SK-N-SH treated with all-trans-retinoic acid at 6 μM for 48 hours (cell line): ENCODE measurements around the gene MAML2.
A peak's percentile ranks its signal among the peaks of the same experiment; 100 is the strongest.

Experiments used
- ATAC-seq: fragments of 200-7000 bp; cut with Tn5 transposase; 3 replicates; pipeline ENCODE4 v1.9.1; 2020; ENCODE audit warnings: mild to moderate bottlenecking, moderate library complexity
- ARNTL ChIP-seq: fragments of 450-650 bp; formaldehyde crosslinking; IDR thresholded peaks from 2 replicates; pipeline ENCODE4 v1.5.0; 2020; ENCODE audit warnings: low read depth, mild to moderate bottlenecking, moderate library complexity, borderline replicate concordance
- ESRRG ChIP-seq: fragments of 250-450 bp; sonication (Bioruptor Pico); IDR thresholded peaks from 2 replicates; pipeline ENCODE4 v1.6.1; 2021; ENCODE audit warnings: mild to moderate bottlenecking
- GLIS3 ChIP-seq: fragments of 250-450 bp; sonication (Bioruptor Pico); IDR thresholded peaks from 2 replicates; pipeline ENCODE4 v1.5.0; 2020; ENCODE audit warnings: mild to moderate bottlenecking, moderate library complexity
- ISL1 ChIP-seq: fragments of 250-450 bp; sonication (Bioruptor Pico); IDR thresholded peaks from 2 replicates; pipeline ENCODE4 v2.1.2; 2022; ENCODE audit warnings: mild to moderate bottlenecking, moderate library complexity
- OSR1 ChIP-seq: fragments of 250-450 bp; sonication (Bioruptor Pico); IDR thresholded peaks from 2 replicates; pipeline ENCODE4 v1.8.0; 2022; ENCODE audit warnings: moderate library complexity, mild to moderate bottlenecking, inconsistent platforms
- PPARA ChIP-seq: fragments of 250-450 bp; sonication (Bioruptor Pico); IDR thresholded peaks from 2 replicates; pipeline ENCODE4 v1.5.0; 2020; ENCODE audit warnings: mild to moderate bottlenecking, borderline replicate concordance
- RARB ChIP-seq: fragments of 250-450 bp; sonication (Bioruptor Pico); IDR thresholded peaks from 2 replicates; pipeline ENCODE4 v1.8.0; 2021; ENCODE audit warnings: mild to moderate bottlenecking, moderate library complexity
- SNAI2 ChIP-seq: fragments of 250-450 bp; sonication (Bioruptor Pico); IDR thresholded peaks from 2 replicates; pipeline ENCODE4 v1.5.0; 2020; ENCODE audit warnings: mild to moderate bottlenecking, moderate library complexity
- TCF4 ChIP-seq: fragments of 250-450 bp; sonication (Bioruptor Pico); IDR thresholded peaks from 2 replicates; pipeline ENCODE4 v1.8.0; 2021; ENCODE audit warnings: mild to moderate bottlenecking, moderate library complexity, borderline replicate concordance
- TOX ChIP-seq: fragments of 250-450 bp; sonication (Bioruptor Pico); IDR thresholded peaks from 2 replicates; pipeline ENCODE4 v1.8.0; 2021; ENCODE audit warnings: mild to moderate bottlenecking, moderate library complexity, borderline replicate concordance
- ZC3H10 ChIP-seq: fragments of 250-450 bp; sonication (Bioruptor Pico); IDR thresholded peaks from 2 replicates; pipeline ENCODE4 v1.5.1; 2021; ENCODE audit warnings: mild to moderate bottlenecking, moderate library complexity
- ZFP3 ChIP-seq: fragments of 250-450 bp; sonication (Bioruptor Pico); IDR thresholded peaks from 2 replicates; pipeline ENCODE4 v1.5.0; 2020; ENCODE audit warnings: mild to moderate bottlenecking, moderate library complexity
- ZFP30 ChIP-seq: fragments of 450-650 bp; formaldehyde crosslinking; IDR thresholded peaks from 2 replicates; pipeline ENCODE4 v1.5.0; 2022; ENCODE audit warnings: mild to moderate bottlenecking, moderate library complexity
- ZNF70 ChIP-seq: fragments of 450-650 bp; formaldehyde crosslinking; IDR thresholded peaks from 2 replicates; pipeline ENCODE4 v1.5.0; 2020; ENCODE audit warnings: mild to moderate bottlenecking, moderate library complexity
- TF ChIP-seq, protein P1 (sequence below): fragments of 250-450 bp; sonication (Bioruptor Pico); IDR thresholded peaks from 2 replicates; pipeline ENCODE4 v1.5.1; 2020; ENCODE audit warnings: low read depth, mild to moderate bottlenecking, moderate library complexity
- TF ChIP-seq, protein P2 (sequence below): fragments of 250-450 bp; sonication (Bioruptor Pico); IDR thresholded peaks from 2 replicates; pipeline ENCODE4 v1.8.0; 2020; ENCODE audit warnings: mild to moderate bottlenecking, moderate library complexity, borderline replicate concordance
- TF ChIP-seq, protein P3 (sequence below): fragments of 250-450 bp; sonication (Bioruptor Pico); IDR thresholded peaks from 2 replicates; pipeline ENCODE4 v1.5.0; 2020; ENCODE audit warnings: mild to moderate bottlenecking, moderate library complexity
- TF ChIP-seq, protein P4 (sequence below): fragments of 250-450 bp; sonication (Bioruptor Pico); IDR thresholded peaks from 2 replicates; pipeline ENCODE4 v1.5.1; 2021; ENCODE audit warnings: mild to moderate bottlenecking, moderate library complexity

The MAML2 gene

DNA sequence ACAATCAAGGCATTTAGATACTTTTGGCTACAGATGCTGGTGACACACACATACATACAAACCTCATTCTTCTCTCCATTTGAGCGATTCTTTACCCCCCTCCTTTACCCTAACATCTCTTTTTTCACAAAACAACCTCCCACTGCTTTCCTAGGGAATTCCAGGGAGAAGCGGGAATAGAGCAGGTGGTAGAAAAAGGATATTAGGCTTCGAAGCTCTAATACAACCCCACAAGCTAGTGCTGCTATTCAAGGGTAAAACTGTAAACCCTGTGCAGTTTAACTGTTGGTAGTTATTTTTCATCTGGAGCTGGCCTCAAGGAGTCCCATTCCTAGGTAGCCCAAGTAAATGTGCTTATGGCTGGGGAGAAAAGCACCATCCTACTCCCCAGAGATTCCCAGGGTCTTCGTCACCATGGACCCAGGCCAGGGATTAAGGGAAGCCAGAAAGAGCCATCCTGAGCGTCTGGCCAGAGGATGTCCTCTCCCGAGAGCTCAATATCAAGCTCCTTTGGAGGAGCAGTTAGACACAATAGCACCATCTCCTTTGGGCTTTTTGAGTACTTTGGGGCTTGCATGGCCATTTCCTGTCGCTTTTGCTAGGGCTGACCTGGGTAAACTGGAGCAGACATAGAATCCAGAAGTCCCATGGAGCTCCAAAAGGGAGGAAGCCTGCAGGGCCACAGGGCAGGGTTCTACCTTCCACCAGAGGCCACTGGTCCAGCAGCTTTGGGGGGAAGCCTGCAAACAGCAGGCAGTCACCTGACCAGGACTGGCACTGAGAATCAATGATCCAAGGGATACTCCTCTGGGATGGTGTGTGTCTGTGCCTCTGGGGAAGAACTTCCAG is 3.1 kb downstream of the MAML2 start:
- no peak for ATAC-seq
- TF ChIP-seq ZC3H10 (no peak), GLIS3 (CRISPR knock-in tag) (no peak), PPARA (no peak), ISL1 (no peak), TCF4 (no peak), TOX (CRISPR knock-in tag) (no peak), OSR1 (CRISPR knock-in tag) (no peak), ZNF70 (CRISPR knock-in tag) (no peak), ARNTL (CRISPR knock-in tag) (no peak), ESRRG (CRISPR knock-in tag) (no peak), SNAI2 (CRISPR knock-in tag) (no peak)
- TF ChIP-seq, protein P1, sequence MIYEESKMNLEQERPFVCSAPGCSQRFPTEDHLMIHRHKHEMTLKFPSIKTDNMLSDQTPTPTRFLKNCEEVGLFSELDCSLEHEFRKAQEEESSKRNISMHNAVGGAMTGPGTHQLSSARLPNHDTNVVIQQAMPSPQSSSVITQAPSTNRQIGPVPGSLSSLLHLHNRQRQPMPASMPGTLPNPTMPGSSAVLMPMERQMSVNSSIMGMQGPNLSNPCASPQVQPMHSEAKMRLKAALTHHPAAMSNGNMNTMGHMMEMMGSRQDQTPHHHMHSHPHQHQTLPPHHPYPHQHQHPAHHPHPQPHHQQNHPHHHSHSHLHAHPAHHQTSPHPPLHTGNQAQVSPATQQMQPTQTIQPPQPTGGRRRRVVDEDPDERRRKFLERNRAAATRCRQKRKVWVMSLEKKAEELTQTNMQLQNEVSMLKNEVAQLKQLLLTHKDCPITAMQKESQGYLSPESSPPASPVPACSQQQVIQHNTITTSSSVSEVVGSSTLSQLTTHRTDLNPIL (CRISPR knock-in tag): no peak
- TF ChIP-seq, protein P2, sequence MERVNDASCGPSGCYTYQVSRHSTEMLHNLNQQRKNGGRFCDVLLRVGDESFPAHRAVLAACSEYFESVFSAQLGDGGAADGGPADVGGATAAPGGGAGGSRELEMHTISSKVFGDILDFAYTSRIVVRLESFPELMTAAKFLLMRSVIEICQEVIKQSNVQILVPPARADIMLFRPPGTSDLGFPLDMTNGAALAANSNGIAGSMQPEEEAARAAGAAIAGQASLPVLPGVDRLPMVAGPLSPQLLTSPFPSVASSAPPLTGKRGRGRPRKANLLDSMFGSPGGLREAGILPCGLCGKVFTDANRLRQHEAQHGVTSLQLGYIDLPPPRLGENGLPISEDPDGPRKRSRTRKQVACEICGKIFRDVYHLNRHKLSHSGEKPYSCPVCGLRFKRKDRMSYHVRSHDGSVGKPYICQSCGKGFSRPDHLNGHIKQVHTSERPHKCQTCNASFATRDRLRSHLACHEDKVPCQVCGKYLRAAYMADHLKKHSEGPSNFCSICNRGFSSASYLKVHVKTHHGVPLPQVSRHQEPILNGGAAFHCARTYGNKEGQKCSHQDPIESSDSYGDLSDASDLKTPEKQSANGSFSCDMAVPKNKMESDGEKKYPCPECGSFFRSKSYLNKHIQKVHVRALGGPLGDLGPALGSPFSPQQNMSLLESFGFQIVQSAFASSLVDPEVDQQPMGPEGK (CRISPR knock-in tag): no peak
- TF ChIP-seq, protein P3, sequence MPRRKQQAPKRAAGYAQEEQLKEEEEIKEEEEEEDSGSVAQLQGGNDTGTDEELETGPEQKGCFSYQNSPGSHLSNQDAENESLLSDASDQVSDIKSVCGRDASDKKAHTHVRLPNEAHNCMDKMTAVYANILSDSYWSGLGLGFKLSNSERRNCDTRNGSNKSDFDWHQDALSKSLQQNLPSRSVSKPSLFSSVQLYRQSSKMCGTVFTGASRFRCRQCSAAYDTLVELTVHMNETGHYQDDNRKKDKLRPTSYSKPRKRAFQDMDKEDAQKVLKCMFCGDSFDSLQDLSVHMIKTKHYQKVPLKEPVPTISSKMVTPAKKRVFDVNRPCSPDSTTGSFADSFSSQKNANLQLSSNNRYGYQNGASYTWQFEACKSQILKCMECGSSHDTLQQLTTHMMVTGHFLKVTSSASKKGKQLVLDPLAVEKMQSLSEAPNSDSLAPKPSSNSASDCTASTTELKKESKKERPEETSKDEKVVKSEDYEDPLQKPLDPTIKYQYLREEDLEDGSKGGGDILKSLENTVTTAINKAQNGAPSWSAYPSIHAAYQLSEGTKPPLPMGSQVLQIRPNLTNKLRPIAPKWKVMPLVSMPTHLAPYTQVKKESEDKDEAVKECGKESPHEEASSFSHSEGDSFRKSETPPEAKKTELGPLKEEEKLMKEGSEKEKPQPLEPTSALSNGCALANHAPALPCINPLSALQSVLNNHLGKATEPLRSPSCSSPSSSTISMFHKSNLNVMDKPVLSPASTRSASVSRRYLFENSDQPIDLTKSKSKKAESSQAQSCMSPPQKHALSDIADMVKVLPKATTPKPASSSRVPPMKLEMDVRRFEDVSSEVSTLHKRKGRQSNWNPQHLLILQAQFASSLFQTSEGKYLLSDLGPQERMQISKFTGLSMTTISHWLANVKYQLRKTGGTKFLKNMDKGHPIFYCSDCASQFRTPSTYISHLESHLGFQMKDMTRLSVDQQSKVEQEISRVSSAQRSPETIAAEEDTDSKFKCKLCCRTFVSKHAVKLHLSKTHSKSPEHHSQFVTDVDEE (CRISPR knock-in tag): no peak
- TF ChIP-seq, protein P4, sequence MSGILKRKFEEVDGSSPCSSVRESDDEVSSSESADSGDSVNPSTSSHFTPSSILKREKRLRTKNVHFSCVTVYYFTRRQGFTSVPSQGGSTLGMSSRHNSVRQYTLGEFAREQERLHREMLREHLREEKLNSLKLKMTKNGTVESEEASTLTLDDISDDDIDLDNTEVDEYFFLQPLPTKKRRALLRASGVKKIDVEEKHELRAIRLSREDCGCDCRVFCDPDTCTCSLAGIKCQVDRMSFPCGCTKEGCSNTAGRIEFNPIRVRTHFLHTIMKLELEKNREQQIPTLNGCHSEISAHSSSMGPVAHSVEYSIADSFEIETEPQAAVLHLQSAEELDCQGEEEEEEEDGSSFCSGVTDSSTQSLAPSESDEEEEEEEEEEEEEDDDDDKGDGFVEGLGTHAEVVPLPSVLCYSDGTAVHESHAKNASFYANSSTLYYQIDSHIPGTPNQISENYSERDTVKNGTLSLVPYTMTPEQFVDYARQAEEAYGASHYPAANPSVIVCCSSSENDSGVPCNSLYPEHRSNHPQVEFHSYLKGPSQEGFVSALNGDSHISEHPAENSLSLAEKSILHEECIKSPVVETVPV (CRISPR knock-in tag): no peak

DNA sequence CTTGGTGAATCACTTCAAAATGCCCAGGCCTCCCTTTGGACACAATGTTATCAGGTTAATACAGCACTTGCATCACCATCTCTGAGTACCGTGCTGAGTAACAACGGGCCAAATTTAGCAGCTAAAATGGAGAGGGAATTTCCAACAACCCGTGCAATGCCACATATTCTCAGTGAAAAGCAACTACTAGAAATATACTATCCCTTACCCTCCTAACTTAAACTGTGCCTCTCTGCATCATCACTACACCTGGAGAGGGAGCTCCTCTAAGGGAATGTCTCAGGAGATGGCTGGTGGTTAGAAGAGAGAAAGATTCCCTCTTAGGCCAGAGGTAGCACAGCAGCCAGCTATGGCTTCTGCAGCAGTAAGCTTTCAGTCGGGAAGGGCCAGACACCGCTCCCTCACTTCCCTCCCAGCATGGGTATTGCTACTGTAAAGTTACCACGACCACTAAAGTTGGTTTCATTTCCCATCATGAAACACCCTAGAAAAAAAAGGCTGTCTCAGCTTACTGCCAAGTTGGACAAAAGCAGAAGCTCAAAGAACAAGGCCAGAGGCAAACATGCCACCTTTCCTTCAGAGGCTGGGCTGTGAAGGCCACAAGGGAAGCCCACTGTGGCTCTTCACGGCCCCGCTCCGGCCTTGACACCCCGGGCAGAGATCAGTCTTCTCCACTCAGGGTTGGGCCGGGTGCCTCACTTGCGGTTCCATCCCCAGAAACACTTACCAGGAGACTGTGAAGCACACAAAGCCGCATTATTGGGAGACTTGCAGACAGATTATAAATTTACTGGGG is 3.9 kb downstream of the MAML2 start:
- TF ChIP-seq ISL1 (peak; percentile 36; the same call in 1 of the 2 replicates), ESRRG (CRISPR knock-in tag) (no peak), OSR1 (CRISPR knock-in tag) (no peak), ZFP3 (CRISPR knock-in tag) (0 out of 2 replicates have a peak, but pooled peaks have one; percentile 42), ZC3H10 (no peak), ZFP30 (CRISPR knock-in tag) (no peak)
- peak; percentile 19 for ATAC-seq

DNA sequence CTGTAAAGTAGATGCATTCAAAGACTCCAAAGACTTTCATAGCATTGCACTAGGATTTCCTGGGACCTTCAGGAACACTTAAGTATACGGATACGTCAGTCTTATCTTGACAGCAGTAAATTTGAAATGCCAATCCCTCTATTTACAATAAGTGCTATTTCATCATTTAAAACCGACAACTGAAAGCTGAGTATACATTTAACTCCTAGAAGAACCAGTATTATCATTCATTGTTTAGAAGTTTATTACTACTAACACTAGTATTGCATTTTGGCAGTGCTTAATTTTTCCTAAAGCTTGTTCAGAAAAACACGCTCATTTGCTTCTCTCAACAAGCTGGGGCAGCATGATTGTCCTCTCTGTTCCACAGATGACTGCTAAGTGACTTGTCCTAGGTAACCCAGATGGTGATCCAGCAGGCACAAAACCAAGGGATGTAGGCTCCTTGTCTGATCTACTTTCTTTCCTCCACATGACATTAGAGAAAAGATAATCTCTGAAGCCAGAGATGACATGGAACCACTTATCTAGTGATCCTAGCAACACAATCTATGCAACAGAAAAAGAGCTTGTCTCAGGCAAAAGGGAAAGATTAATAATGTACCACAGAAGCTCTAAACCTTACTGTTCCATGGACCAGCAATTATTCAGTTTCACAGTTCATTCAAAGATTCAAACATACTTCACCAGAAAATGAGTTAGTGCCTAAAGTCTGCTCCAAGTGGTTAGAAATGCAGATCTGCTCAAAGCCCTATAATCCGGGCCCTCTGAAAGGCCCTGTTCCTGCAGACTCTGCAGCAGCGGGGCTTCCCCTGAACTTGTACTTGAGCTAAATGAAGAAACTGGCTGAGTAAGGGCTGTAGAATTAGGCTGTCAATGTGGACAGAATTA is 5.2 kb downstream of the MAML2 start:
- no peak for ATAC-seq

More for the DNA sequence above, 5.2 kb downstream of the MAML2 start:
- TF ChIP-seq TOX (CRISPR knock-in tag) (no peak), ZNF70 (CRISPR knock-in tag) (no peak), RARB (no peak)
- TF ChIP-seq, protein P2 (CRISPR knock-in tag): no peak
- TF ChIP-seq, all 23 proteins: peak for 0
